NCI-H1436 treated with DMSO at 0.1 percent for 48 hours (cell line): ENCODE measurements around the gene BMF.

ENCODE experiments used
- DNase-seq: peaks from one replicate; lab custom pipeline; 2025; lab: John Stamatoyannopoulos, UW

The BMF gene

GRCh38 chr15:40048211-40048792 is 60.4 kb downstream of the BMF start:
- DNase-seq, result no peak

DNA sequence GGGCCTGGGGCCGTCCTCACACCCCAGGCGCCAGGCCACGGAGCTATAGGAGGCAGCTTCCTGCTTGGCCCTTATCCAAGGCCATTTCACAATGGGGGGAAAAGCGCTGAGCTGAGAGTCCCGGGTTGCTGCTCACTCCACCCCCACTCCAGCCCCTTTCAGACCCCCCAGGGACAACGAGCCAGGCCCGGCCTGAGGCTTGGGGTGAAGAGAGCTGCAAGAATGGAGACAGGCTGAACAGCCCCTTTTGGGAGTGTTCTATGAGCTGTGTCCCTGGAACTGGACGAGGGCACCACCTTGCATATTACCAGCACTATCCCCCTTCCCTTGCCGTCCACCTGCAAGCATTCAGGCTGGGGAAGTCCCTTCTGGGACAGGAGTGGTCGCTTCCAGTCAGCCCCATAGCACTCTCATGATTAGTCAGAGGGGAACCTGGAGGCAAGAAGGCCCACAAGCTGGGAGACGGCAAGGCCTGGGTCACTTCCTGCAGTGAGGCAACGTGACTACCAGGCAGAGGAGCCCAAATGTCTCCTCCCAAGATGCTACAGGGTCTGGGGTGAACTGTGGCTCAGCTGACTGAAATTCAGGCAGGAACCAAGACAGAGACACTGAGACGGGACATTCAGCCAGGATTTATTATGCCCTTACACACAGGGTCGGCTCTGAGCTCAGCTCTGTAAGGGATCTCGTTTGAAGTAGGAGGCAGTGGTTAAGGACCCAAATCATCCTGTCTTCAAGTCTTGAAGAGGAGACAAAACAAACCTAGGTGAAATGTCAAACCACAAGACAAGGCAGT is 61.1 kb downstream of the BMF start:
- DNase-seq, result no peak

GRCh38 chr15:40046721-40047414 is 61.8 kb downstream of the BMF start:
- no peak for DNase-seq

GRCh38 chr15:40045572-40046217 is 63.0 kb downstream of the BMF start:
- DNase-seq, result no peak

DNA sequence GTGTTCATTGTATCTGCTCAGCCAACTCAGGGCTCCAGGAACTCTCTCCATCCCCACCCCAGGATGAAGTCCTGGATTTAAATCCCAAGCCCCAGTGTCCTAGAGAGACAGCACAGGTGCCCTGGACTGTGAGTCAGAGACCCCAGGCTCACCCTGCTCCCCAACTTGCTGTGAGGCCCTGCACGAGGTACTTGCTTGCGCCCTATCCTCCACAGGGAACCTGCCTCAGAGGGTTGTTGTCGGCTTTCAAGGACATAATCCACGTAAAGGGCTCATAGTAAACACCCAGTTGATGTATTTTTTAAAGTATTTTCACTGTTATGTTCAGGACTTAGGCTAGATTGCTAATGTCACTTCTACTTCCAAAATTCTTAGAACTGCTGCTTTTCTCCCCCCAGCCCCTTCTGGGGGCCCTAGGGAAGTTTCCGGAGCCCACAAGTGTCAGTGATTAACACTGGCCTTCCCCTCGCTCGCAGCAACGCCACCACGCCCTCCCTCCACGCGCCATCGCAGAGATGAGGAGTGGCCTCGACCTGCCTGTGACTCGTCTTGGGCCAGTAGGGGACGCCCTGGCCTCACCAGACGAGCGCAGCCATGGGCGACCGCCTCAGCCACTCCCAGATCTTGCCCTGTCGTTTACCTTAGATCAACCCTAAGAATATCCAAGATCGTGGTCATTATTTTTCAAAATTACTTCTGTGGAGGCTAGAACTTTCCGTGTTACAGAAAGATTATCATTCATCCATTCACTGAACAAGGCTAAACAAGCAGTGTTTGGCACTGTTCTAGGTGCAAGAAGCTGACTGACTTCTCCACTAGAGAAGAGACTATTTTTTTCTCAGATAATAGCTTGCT is 63.7 kb downstream of the BMF start:
- DNase-seq, result no peak

GRCh38 chr15:40043927-40044716 is 64.6 kb downstream of the BMF start:
- DNase-seq, result no peak

- DNase-seq, result no peak
Observed at GRCh38 chr15:40042791-40043320, 65.8 kb downstream of the BMF start.

GRCh38 chr15:40040770-40041169 is 67.9 kb downstream of the BMF start:
- no peak for DNase-seq

GRCh38 chr15:40040293-40040635 is 68.4 kb downstream of the BMF start:
- DNase-seq, result no peak

DNA sequence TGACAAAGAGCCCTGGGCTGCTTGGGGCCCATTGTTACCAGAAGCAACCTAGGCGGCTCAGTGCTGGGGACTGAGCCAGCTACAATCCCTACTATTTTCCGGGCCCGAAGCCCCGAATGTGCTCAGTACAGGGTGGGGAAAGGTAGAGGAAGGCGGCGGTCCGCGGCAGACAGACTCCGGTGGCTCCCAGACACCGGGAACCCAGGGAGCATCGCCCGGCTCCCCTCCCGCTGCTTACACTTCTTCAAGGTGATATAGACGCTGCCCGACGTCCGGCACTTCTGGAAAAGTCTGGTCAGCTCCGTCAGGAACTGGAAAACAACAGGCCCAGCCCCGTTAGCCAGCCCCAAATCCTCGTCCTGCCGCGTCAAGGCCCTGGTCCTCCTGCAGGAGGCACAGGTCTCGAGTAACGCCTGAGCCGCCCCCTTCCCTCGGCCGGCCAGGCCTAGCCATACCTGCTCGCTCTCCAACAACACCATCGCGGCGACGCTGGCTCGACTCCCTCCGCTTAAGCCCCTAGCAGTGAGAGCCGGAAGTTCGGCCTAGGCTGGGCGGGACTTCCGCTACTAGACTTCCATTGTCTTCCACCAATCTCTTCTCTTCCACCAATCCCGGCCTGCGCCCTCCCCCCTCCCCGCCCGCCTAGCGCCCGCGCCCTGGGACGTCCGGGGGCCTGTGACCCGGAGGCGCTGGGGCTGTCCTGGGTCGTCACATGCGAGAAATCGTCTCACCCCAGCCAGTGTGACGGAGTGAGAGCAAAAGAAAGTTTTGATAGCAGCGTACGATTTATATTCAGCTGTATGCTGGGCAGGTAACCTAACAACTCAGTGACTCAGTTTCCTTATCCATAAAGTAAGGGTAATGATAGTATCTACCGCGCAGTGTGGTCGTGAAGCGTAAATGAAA is 69.8 kb downstream of the BMF start, which contains the start of gene SRP14:
Gene SRP14 (minus strand): TSS at position 544 of the 906 bp plus-strand sequence. CDS start 65 bp downstream, at position 479.
- peak; percentile 79 for DNase-seq

DNA sequence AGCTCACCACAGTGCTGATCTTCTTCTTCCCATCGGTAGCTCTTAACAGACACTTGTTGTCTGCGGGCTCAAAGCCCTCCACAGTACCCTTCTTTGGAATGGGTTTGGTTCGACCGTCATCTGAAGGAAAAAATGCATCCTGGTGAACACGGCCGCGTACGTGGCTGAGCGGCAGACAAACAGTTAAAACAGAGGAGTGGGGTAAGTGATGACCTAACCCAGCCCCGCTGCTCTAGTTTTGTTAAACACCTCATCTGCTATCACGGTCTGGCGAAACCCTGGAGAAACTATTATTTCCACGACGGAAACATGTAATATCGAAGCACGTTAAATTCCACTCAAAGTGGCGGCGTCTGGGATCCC is 70.4 kb downstream of the BMF start:
- DNase-seq, result no peak
